Gastroesophageal sphincter (tissue), 4 donors: ENCODE results near the gene MGRN1. TPM values are rescaled to one million over a fixed set of nuclear protein-coding genes. Genes with fewer than 3 reads are reported as not detected.

Experiments
- ATAC-seq: fragments of 150-250 bp; one replicate; pipeline ENCODE4 v1.9.1; 2016; ENCODE audit warnings: mild to moderate bottlenecking, moderate library complexity
- H3K27ac ChIP-seq, 4 donors: fragments of 200-600 bp; sonication (generic) in 3 of 4; 1 replicate in 3 of 4; 2 replicates in 1 of 4; pipeline ENCODE4 v1.5.1; 2016 to 2019
- H3K27me3 ChIP-seq: fragments of 200-600 bp; sonication (generic); one replicate; pipeline ENCODE4 v1.5.1; 2019
- H3K36me3 ChIP-seq, 2 donors: fragments of 200-600 bp; sonication (generic); one replicate each; pipeline ENCODE4 v1.5.1; 2019; ENCODE audit warnings: control low read depth in 1 of 2
- H3K4me1 ChIP-seq, 3 donors: fragments of 200-600 bp; sonication (generic); 1 replicate in 2 of 3; 2 replicates in 1 of 3; pipeline ENCODE4 v1.5.1; 2016 to 2019; ENCODE audit warnings: control low read depth in 2 of 3
- H3K4me3 ChIP-seq, 2 donors: fragments of 200-600 bp; sonication (generic); one replicate each; pipeline ENCODE4 v1.5.1; 2019; ENCODE audit warnings: mild to moderate bottlenecking in 1 of 2, moderate library complexity in 1 of 2
- H3K9me3 ChIP-seq, 3 donors: fragments of 200-600 bp; sonication (generic); one replicate each; pipeline ENCODE4 v1.5.1; 2017 to 2019; ENCODE audit warnings: control low read depth in 2 of 3
- EP300 ChIP-seq: sonication (generic); formaldehyde crosslinking; IDR thresholded peaks from one replicate; pipeline ENCODE4 v1.6.1; 2017; ENCODE audit warnings: antibody characterized with exemption, mild to moderate bottlenecking
- POLR2A ChIP-seq, 2 donors: fragments of 450-650 bp; IDR thresholded peaks; one replicate each; pipeline ENCODE4 v1.6.1; 2017; ENCODE audit warnings: antibody characterized with exemption in 2 of 2, mild to moderate bottlenecking in 2 of 2, moderate library complexity in 1 of 2
- POLR2AphosphoS5 ChIP-seq: sonication (generic); formaldehyde crosslinking; IDR thresholded peaks from one replicate; pipeline ENCODE4 v1.6.1; 2017; ENCODE audit warnings: antibody characterized with exemption
- WGBS, 2 donors: methylation state at CpG; one replicate each; pipeline ENCODE4 v1.1.5; 2018; ENCODE audit warnings: low coverage in 1 of 2; 5-methylcytosine and 5-hydroxymethylcytosine counted together
- total RNA-seq, 4 donors: library from RNA; depleted of rRNA; stranded (reverse); fragments of >200 nt; gene quantifications; one replicate each; pipeline ENCODE4 v1.1.0, GENCODE V29; 2016
- TF ChIP-seq, protein P1 (sequence below), 4 experiments: fragments of 200-600 bp in 2 of 4; fragments of 450-650 bp in 2 of 4; sonication (generic) in 1 of 4; IDR thresholded peaks; one replicate each; pipeline ENCODE4 v1.5.1; 2017 to 2019; ENCODE audit warnings: antibody characterized with exemption in 4 of 4, mild to moderate bottlenecking in 2 of 4, moderate library complexity in 2 of 4

MGRN1 gene
- total RNA-seq, 4 donors from 2014 or later = 29.2 to 67.0 (median 40.5) TPM

DNA sequence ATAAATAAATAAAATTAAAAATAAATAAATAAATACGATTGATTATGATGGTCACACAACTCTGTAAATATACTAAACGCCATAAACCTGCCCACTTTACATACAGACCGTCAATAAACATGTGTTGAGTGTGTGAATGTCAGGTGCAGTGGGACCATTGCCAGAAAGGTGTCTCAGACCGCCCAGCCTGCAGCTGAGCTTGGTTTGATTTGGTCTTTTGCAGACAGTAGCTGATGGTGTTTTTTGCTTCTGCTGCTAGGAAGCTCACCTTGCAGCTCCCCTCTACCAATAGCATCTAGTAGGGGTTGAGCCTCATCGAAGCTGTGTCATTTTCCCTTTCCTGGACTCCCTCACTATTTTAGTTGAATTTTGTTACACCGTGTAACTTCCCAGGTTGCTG is 33.4 kb upstream of the MGRN1 start:
- Histone ChIP-seq H3K9me3 (peaks cover 0 to 10% (median 0%) of the 10 kb centered on the region in 3 donors), H3K4me1 (no peaks in the 10 kb centered on the region), H3K27ac (no peak overlapping the region), H3K36me3 (no peaks in the 10 kb centered on the region), H3K4me3 (no peak overlapping the region), H3K27me3 (peaks cover 28% of the 10 kb centered on the region)
- ATAC-seq = no peak
- 40 to 71% methylated on average over 2 to 5 of the region's 6 CpGs for WGBS, 2 donors
- no peak for TF ChIP-seq POLR2A (IDR thresholded peaks at IDR 0.05)

DNA sequence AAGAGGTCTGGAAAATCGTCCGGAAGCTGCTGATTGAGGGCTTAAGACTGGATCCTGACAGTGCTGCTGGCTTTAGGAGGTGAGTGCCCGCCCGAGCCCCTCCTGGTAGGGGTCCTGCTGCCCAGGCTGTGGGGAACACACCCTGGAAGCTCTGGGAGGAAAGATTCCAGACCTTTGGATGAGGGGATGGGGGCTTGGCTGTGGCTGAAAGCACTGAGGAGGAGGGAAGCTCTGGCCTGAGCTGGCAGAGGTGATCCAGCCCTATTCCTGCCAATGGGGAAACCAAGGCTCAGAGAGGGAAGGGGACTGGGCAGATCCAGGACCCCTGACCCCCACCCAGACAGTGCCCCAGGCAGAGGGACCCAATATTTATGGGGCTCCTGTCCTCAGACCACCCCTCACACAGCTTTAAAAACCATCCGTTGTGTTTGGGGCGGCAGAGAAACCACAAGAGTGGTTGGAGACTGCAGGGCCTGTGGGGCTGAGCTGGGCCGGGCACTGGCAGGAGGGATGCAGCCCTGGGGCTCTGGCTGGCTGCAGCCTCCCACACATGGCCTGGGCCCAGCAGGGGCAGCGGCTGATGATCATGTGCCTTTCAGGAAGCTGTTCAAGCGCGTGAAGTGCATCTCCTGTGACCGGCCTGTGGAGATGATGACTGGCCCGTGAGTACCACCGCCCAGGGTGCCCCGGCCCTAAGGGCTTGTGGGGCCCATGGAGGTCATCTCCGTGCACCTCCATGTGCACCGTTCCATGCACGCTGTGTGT is 32.7 kb upstream of the MGRN1 start:
- Histone ChIP-seq H3K4me1 (no peaks in the 10 kb centered on the region), H3K27me3 (peaks cover 23% of the 10 kb centered on the region), H3K9me3 (peaks cover 0 to 10% (median 0%) of the 10 kb centered on the region in 3 donors), H3K4me3 (no peak overlapping the region), H3K36me3 (no peaks in the 10 kb centered on the region), H3K27ac (no peak overlapping the region)
- 94 to 95% methylated on average over 4 to 9 of the region's 17 CpGs for WGBS, 2 donors
- no peak for TF ChIP-seq EP300
- no peak for TF ChIP-seq POLR2A (IDR thresholded peaks at IDR 0.05)
- TF ChIP-seq, protein P1, sequence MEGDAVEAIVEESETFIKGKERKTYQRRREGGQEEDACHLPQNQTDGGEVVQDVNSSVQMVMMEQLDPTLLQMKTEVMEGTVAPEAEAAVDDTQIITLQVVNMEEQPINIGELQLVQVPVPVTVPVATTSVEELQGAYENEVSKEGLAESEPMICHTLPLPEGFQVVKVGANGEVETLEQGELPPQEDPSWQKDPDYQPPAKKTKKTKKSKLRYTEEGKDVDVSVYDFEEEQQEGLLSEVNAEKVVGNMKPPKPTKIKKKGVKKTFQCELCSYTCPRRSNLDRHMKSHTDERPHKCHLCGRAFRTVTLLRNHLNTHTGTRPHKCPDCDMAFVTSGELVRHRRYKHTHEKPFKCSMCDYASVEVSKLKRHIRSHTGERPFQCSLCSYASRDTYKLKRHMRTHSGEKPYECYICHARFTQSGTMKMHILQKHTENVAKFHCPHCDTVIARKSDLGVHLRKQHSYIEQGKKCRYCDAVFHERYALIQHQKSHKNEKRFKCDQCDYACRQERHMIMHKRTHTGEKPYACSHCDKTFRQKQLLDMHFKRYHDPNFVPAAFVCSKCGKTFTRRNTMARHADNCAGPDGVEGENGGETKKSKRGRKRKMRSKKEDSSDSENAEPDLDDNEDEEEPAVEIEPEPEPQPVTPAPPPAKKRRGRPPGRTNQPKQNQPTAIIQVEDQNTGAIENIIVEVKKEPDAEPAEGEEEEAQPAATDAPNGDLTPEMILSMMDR (IDR thresholded peaks at IDR 0.05) = no peak
- no peak for TF ChIP-seq POLR2AphosphoS5
- ATAC-seq = no peak

DNA sequence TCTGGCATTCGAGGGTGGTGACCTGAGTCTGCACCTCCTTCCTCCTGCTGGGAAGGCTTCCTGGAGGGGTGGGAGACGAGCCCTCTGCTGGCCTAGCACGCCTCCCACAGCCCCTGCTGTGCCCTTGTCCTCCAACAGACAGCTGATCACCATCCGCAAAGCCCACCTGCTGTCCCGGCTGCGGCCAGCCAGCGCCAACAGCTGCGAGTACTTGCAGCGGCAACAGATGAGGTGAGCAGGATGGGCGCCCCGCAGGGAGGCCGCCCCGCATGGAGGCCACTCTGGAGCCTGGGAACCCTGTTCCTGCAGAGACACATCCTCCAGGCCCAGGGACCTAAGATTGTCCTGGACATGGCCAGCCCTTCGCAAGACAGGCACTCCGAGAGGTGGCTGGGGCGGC is 31.5 kb upstream of the MGRN1 start:
- TF ChIP-seq POLR2AphosphoS5 (no peak), EP300 (no peak), POLR2A (IDR thresholded peaks at IDR 0.05) (no peak)
- TF ChIP-seq, protein P1 (IDR thresholded peaks at IDR 0.05) = no peak
- Histone ChIP-seq H3K36me3 (no peaks in the 10 kb centered on the region), H3K9me3 (peaks cover 0 to 6% (median 0%) of the 10 kb centered on the region in 3 donors), H3K4me3 (no peak overlapping the region), H3K27ac (no peak overlapping the region), H3K4me1 (no peaks in the 10 kb centered on the region), H3K27me3 (peaks cover 15% of the 10 kb centered on the region)
- 40% methylated on average over 1 of the region's 16 CpGs; no CpG with 5 or more reads in 1 of the 2 donors for WGBS, 2 donors
- no peak for ATAC-seq

DNA sequence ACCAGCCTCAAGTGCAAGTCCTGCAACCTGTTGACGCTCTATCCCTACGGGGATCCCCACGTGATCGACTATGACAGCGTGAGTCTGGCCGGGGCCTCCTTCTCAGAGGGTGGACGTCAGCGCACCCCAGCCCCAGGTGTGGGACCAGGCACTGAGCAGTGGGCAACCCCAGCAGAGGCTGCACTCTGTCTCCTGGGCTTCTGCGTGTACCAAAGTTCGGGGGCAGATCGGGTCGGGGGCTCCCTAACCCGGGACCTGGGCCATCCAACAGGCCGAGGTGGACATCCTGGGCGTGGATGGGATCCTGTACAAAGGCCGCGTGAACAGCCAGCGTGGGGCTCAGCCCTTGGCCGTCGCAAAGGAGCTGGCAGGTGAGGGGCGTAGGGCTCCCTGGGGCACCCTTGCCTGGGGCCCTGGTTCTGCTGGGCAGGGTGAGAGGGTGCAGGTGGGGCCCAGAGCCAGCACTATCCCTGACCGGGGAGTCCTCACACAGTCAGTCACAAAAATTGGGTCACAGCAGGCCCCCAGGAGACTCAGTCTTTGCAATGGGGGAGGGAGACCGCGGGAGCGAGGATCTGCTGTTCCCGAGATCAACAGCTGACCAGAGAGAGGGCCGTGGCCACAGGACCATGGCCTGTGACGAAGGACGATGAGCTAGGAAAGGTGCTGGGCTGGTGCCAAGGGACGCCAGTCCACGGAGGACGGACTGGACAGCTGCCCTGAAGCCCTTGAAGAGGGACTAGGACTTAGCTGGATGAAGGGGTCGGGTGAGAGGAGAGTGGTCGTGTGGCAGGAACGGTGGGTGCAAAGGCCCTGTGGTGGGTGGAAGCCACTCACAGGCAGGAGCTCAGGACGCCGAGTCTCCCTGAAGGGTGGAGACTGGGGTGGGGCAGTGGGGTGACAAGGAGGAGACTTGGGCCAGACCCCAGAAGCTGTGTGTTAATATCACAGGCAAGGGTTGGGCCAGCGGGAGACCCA is 29.9 kb upstream of the MGRN1 start:
- no peak for ATAC-seq
- Histone ChIP-seq H3K27ac (no peak overlapping the region), H3K27me3 (peaks cover 13% of the 10 kb centered on the region), H3K9me3 (no peaks in the 10 kb centered on the region), H3K4me1 (no peaks in the 10 kb centered on the region), H3K36me3 (no peaks in the 10 kb centered on the region), H3K4me3 (no peak overlapping the region)
- WGBS, 2 donors = 63 to 83% methylated on average over 6 to 11 of the region's 38 CpGs
- TF ChIP-seq, protein P1 (IDR thresholded peaks at IDR 0.05) = no peak
- no peak for TF ChIP-seq EP300
- no peak for TF ChIP-seq POLR2A (IDR thresholded peaks at IDR 0.05)
- no peak for TF ChIP-seq POLR2AphosphoS5

DNA sequence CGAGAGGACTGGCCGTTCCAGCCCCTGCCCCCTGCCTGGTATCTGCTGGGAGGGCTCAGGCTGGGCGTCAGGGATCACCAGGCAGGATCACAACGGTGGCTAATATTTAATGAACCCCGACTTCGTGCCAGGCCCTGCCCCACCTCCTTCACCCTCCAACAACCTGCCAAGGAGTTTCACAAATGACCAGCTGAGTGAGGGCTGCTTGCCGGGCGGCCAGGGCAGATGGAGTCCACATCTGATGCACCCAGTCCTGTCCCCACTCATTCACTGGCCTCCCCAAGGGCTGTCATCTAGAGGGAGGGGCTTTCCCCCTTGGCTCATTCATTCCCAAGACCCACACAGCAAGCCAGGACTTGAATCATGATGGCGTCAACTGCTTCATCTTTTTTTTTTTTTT is 27.5 kb upstream of the MGRN1 start:
- WGBS, 2 donors = 14 to 61% methylated on average over 2 to 5 of the region's 9 CpGs
- Histone ChIP-seq H3K9me3 (no peaks in the 10 kb centered on the region), H3K27ac (no peak overlapping the region), H3K4me1 (peaks cover 0 to 22% (median 11%) of the 10 kb centered on the region in 3 donors), H3K4me3 (no peak overlapping the region), H3K36me3 (no peaks in the 10 kb centered on the region), H3K27me3 (peaks cover 13% of the 10 kb centered on the region)
- TF ChIP-seq EP300 (no peak), POLR2A (IDR thresholded peaks at IDR 0.05) (no peak), POLR2AphosphoS5 (no peak)
- TF ChIP-seq, protein P1 (IDR thresholded peaks at IDR 0.05) = no peak
- no peak for ATAC-seq
